Ovary (tissue), 9 donors: ENCODE results near the gene ZNF106. TPM values are rescaled to one million over a fixed set of nuclear protein-coding genes. Genes with fewer than 3 reads are reported as not detected.

Experiments used
- DNase-seq, 5 donors: peaks; one replicate each; pipeline ENCODE4 v3.0.0-alpha.2; 2019 to 2020
- H3K27ac ChIP-seq, 2 donors: fragments of 200-600 bp; one replicate each; pipeline versions ENCODE4 v1.5.1 to v1.8.0; 2019 to 2022
- H3K27me3 ChIP-seq: fragments of 200-600 bp; one replicate; pipeline ENCODE4 v1.8.0; 2022
- H3K36me3 ChIP-seq: fragments of 200-600 bp; sonication (generic); one replicate; pipeline ENCODE4 v1.5.1; 2019
- H3K4me1 ChIP-seq: one replicate; pipeline ENCODE4 v1.8.1; 2013; ENCODE audit warnings: mild to moderate bottlenecking, moderate library complexity; ENCODE audit not compliant: insufficient read depth
- H3K4me3 ChIP-seq: fragments of 200-600 bp; sonication (generic); one replicate; pipeline ENCODE4 v1.5.1; 2017
- H3K9me3 ChIP-seq, 2 donors: fragments of 200-600 bp in 1 of 2; sonication (generic) in 1 of 2; one replicate each; pipeline versions ENCODE4 v1.5.1 to v1.8.1; 2013 to 2019; ENCODE audit warnings: mild to moderate bottlenecking in 1 of 2, moderate library complexity in 1 of 2
- EP300 ChIP-seq: sonication (generic); formaldehyde crosslinking; IDR thresholded peaks from one replicate; pipeline ENCODE4 v1.6.1; 2017; ENCODE audit warnings: antibody characterized with exemption
- POLR2A ChIP-seq: fragments of 450-650 bp; IDR thresholded peaks from one replicate; pipeline ENCODE4 v1.6.1; 2017; ENCODE audit warnings: antibody characterized with exemption, mild to moderate bottlenecking, moderate library complexity
- WGBS, 3 donors: extraction: QIAGEN DNeasy Blood & Tissue Kit in 1 of 3; methylation state at CpG; one replicate each; pipeline versions ENCODE4 v1.1.5 to v1.1.7; 2013 to 2017; 5-methylcytosine and 5-hydroxymethylcytosine counted together
- intact Hi-C, 4 donors: fragments of 100-400 bp; cut with DNase I; formaldehyde crosslinking; loops; one replicate each; pipeline versions ENCODE4 v1.11.0 to v1.15.1; 2022 to 2023
- polyA plus RNA-seq, 2 donors: library from polyadenylated mRNA; stranded (reverse); fragments of 200-250 nt in 1 of 2; fragments of 350-450 nt in 1 of 2; fragmentation: Illumina TruSeq in 1 of 2; extraction: RNeasy Lipid Tissue Mini Kit (QIAGEN cat#74804) in 1 of 2; gene quantifications; one replicate each; pipeline ENCODE4 v1.2.3, GENCODE V29; 2013 to 2014
- total RNA-seq, 7 donors: library from RNA; depleted of rRNA in 2 of 7; stranded (reverse); fragments of >200 nt in 2 of 7; fragmentation: NEBNext Ultra II Directional in 3 of 7; extraction: Animal tissue kit (Norgen Biotek cat#: 25700) in 3 of 7; gene quantifications; one replicate each; pipeline versions ENCODE4 v1.1.0 to v1.2.4, GENCODE V29; 2016 to 2023
- TF ChIP-seq, protein P1 (sequence below), 3 donors: fragments of 450-650 bp in 2 of 3; fragments of 200-600 bp in 1 of 3; IDR thresholded peaks; one replicate each; pipeline versions ENCODE4 v1.5.1 to v1.8.0; 2016 to 2022; ENCODE audit warnings: antibody characterized with exemption in 3 of 3, mild to moderate bottlenecking in 1 of 3
- donor health status: DM: no; HTN: no; CAD: no; lungs with moderate emphysema.
- donor health status: DM: no; HTN: no; CAD: no.
- donor health status: Bipolar disorder and iron deficiency.
- donor health status: DM: yes; HTN: yes; CAD: no.
- donor health status: DM: no; HTN: no; CAD: no.
- donor health status: DM: yes; HTN: yes; CAD: no.

Gene ZNF106
- total and polyA plus RNA-seq, 9 donors = 12.2 to 59.0 (median 43.4) TPM

DNA sequence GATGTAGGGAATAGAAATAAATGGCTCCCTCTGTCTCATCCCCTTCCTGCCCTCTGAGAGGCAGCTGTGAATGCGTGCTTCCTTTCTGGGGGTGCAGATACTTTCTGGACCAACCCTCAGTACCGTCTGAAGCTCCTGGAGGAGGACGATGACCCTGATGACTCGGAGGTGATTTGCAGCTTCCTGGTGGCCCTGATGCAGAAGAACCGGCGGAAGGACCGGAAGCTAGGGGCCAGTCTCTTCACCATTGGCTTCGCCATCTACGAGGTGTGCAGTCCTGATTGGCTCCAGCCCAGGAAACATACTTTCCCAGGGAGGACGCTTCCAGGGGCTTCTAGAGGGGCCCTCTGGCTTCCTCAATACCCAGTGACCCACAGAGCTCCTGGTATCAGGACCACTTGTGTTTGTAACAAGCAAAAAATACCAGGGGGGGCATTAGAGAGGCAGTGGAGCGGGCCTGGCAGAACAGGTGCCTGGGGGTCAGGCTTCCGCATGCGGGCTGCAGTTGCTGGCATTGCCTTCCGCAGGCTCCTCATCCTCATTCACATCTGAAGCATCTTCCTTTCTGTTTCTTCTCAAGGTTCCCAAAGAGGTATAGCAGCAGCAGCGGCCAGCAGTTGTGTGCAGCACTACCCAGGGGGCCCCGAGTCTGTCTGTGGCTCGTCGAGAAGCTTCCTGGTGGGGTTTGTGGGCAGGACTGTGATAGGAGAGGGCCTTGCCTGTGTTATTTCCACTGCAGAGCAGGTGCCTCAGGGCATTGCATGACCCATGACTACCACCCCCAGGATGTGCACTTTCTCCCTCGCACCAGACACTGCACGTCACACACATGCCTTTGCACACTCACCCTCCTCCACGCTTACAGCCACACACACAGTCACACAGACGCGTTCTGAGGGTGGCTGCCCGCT, 89.1 kb downstream of the ZNF106 start:
- Histone ChIP-seq H3K9me3 (no peaks in the 10 kb centered on the region), H3K27ac (no peak overlapping the region), H3K27me3 (no peaks in the 10 kb centered on the region), H3K36me3 (no peaks in the 10 kb centered on the region), H3K4me1 (no peaks in the 10 kb centered on the region), H3K4me3 (no peak overlapping the region)
- intact Hi-C loops = no loop called here
- WGBS, 3 donors = 84 to 87% (median 84%) methylated on average over 24 of the region's 24 CpGs
- DNase-seq = no peak
- TF ChIP-seq, protein P1, sequence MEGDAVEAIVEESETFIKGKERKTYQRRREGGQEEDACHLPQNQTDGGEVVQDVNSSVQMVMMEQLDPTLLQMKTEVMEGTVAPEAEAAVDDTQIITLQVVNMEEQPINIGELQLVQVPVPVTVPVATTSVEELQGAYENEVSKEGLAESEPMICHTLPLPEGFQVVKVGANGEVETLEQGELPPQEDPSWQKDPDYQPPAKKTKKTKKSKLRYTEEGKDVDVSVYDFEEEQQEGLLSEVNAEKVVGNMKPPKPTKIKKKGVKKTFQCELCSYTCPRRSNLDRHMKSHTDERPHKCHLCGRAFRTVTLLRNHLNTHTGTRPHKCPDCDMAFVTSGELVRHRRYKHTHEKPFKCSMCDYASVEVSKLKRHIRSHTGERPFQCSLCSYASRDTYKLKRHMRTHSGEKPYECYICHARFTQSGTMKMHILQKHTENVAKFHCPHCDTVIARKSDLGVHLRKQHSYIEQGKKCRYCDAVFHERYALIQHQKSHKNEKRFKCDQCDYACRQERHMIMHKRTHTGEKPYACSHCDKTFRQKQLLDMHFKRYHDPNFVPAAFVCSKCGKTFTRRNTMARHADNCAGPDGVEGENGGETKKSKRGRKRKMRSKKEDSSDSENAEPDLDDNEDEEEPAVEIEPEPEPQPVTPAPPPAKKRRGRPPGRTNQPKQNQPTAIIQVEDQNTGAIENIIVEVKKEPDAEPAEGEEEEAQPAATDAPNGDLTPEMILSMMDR (IDR thresholded peaks at IDR 0.05) = no peak
- TF ChIP-seq POLR2A (no peak), EP300 (no peak)

- WGBS, 3 donors = 63 to 75% (median 71%) methylated on average over 1 of the region's 1 CpG
- no peaks in the 10 kb centered on the region for H3K36me3 ChIP-seq
- intact Hi-C loops = no loop called here
- TF ChIP-seq EP300 = no peak
- TF ChIP-seq, protein P1 (IDR thresholded peaks at IDR 0.05) = no peak
- no peak for TF ChIP-seq POLR2A
- no peaks in the 10 kb centered on the region for H3K27me3 ChIP-seq
- no peaks in the 10 kb centered on the region for H3K4me1 ChIP-seq
- DNase-seq = no peak
- H3K4me3 ChIP-seq = no peak overlapping the region
- no peak overlapping the region for H3K27ac ChIP-seq
- no peaks in the 10 kb centered on the region for H3K9me3 ChIP-seq
These were observed 95.1 kb downstream of the ZNF106 start for GRCh38 chr15:42395838-42396237.

- Histone ChIP-seq H3K36me3 (no peaks in the 10 kb centered on the region), H3K4me3 (no peak overlapping the region), H3K27me3 (no peaks in the 10 kb centered on the region), H3K27ac (no peak overlapping the region), H3K4me1 (no peaks in the 10 kb centered on the region), H3K9me3 (no peaks in the 10 kb centered on the region)
- WGBS, 3 donors = 83 to 85% (median 83%) methylated on average over 13 of the region's 13 CpGs
- TF ChIP-seq POLR2A = no peak
- no peak for TF ChIP-seq EP300
- TF ChIP-seq, protein P1 (IDR thresholded peaks at IDR 0.05) = no peak
- no peak for DNase-seq
- intact Hi-C loops = no loop called here
These were observed 96.8 kb downstream of the ZNF106 start for GRCh38 chr15:42394106-42394505.

DNA sequence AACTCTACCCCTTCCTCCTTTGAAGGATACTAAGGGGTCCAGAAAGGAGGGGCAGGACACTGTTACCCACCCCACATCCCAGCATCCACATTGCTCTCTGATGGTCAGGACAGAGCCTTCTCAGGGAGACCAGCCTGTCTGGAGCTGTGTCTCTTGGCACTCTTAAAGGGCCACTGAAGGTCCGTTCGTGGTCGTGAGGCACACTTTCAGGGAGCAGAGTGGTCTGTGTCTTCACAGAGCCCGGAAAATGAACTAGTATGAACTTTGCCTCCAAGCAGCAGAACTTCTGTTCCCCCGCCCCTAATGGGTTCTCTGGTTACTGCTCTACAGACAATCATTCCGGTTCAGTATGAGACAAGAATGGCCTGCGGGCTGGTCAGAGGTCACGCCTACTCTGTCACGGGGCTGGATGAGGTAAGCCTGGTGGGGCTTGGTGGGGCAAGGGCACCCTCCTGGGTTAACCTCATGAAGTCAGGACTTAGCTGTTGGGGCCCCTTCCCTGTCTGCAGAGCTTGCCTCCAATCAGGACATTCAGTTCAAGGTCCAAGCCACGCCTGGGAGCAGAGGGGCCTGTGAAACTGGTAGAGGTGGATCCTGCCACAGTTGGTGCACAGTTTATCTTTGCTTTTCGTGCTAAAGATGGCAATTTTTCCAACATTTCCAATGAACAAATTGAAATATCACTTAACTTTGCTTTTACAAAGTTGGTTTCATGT, 98.5 kb downstream of the ZNF106 start:
- intact Hi-C loops = no loop called here

More for the DNA sequence above, 98.5 kb downstream of the ZNF106 start:
- Histone ChIP-seq H3K36me3 (no peaks in the 10 kb centered on the region), H3K4me1 (no peaks in the 10 kb centered on the region), H3K27me3 (no peaks in the 10 kb centered on the region), H3K27ac (no peak overlapping the region), H3K9me3 (no peaks in the 10 kb centered on the region), H3K4me3 (no peak overlapping the region)
- no peak for DNase-seq
- WGBS, 3 donors = 84 to 88% (median 87%) methylated on average over 11 of the region's 11 CpGs
- TF ChIP-seq EP300 = no peak
- TF ChIP-seq, protein P1 (IDR thresholded peaks at IDR 0.05) = no peak
- TF ChIP-seq POLR2A = no peak
